Femur (tissue), 1 donor: Measurements from ENCODE around the gene ELK3.
A peak's percentile ranks its signal among the peaks of the same experiment; 100 is the strongest.

ENCODE experiments used
- DNase-seq: peaks from one replicate; pipeline ENCODE4 v3.0.0-alpha.2; 2017

Gene ELK3

GRCh38 chr12:96213869-96214268 is 19.7 kb downstream of the ELK3 start:
- DNase-seq = no peak

- DNase-seq = no peak
Measured at GRCh38 chr12:96215919-96216273, 21.7 kb downstream of the ELK3 start.

GRCh38 chr12:96218989-96219678 is 25.0 kb downstream of the ELK3 start:
- no peak for DNase-seq

- DNase-seq = no peak
Measured at GRCh38 chr12:96219700-96220206, 25.6 kb downstream of the ELK3 start.

- no peak for DNase-seq
Measured at GRCh38 chr12:96220902-96221301, 26.7 kb downstream of the ELK3 start.

- no peak for DNase-seq
Measured at GRCh38 chr12:96221391-96221790, 27.2 kb downstream of the ELK3 start.

- no peak for DNase-seq
Measured at GRCh38 chr12:96223411-96224218, 29.4 kb downstream of the ELK3 start.

GRCh38 chr12:96224219-96224615 is 30.0 kb downstream of the ELK3 start:
- DNase-seq = no peak

- peak; percentile 60 for DNase-seq
Measured at GRCh38 chr12:96225044-96225855, 31.1 kb downstream of the ELK3 start.

GRCh38 chr12:96225994-96226399 is 31.8 kb downstream of the ELK3 start:
- DNase-seq = no peak

GRCh38 chr12:96226401-96226800 is 32.2 kb downstream of the ELK3 start:
- no peak for DNase-seq

- no peak for DNase-seq
Measured at GRCh38 chr12:96226801-96227348, 32.7 kb downstream of the ELK3 start.

- DNase-seq = no peak
Measured at GRCh38 chr12:96227365-96228106, 33.4 kb downstream of the ELK3 start.

GRCh38 chr12:96228566-96229248 is 34.5 kb downstream of the ELK3 start:
- DNase-seq = no peak

GRCh38 chr12:96230646-96231045 is 36.5 kb downstream of the ELK3 start:
- no peak for DNase-seq

- peak; percentile 58 for DNase-seq
Measured at GRCh38 chr12:96233168-96233567, 39.0 kb downstream of the ELK3 start.

- peak; percentile 95 for DNase-seq
Measured at GRCh38 chr12:96233939-96234461, 39.8 kb downstream of the ELK3 start.

- peak; percentile 49 for DNase-seq
Measured at GRCh38 chr12:96234591-96235483, 40.7 kb downstream of the ELK3 start.

GRCh38 chr12:96235484-96235826 is 41.3 kb downstream of the ELK3 start:
- DNase-seq = no peak

- peak; percentile 66 for DNase-seq
Measured at GRCh38 chr12:96236221-96236822, 42.1 kb downstream of the ELK3 start.
